Activated naive CD8-positive, alpha-beta T cell treated with anti-CD3 and anti-CD28 coated beads, Interleukin-2, amount 10 ng/mL, durations not matched to agents 7 days and 5 days (primary cell): ENCODE data around the gene C2orf92. TPM values are rescaled to one million over a fixed set of nuclear protein-coding genes. Genes with fewer than 3 reads are reported as not detected.
"Not testable (repeated sequence)": the region's sequence is repeated elsewhere in the genome, so short reads cannot be mapped to it uniquely, and the experiment has no call there.

ENCODE experiments used
- ATAC-seq: fragments of 150-1000 bp; cut with Tn5 transposase; one replicate; pipeline ENCODE4 v1.10.0; 2021; ENCODE audit warnings: low read depth, moderate library complexity
- POLR2A ChIA-PET: fragments of 350-600 bp; sonication (Branson Sonifier 250); formaldehyde crosslinking; loops from one replicate; lab custom pipeline; 2021; ENCODE audit warnings: antibody characterized with exemption; lab: Charles Lee
- DNase-seq: peaks from one replicate; pipeline ENCODE4 v3.0.0; 2021
- H3K27ac Mint-ChIP-seq: one replicate; pipeline ENCODE4 v1.8.0; 2022; ENCODE audit warnings: mild to moderate bottlenecking, mixed read lengths
- H3K27me3 Mint-ChIP-seq: one replicate; pipeline ENCODE4 v1.8.0; 2022; ENCODE audit warnings: mild to moderate bottlenecking, moderate library complexity, mixed read lengths
- H3K36me3 Mint-ChIP-seq: one replicate; pipeline ENCODE4 v1.8.0; 2021; ENCODE audit warnings: mild to moderate bottlenecking, mixed read lengths
- H3K4me1 Mint-ChIP-seq: one replicate; pipeline ENCODE4 v1.8.0; 2021; ENCODE audit warnings: mixed read lengths
- H3K4me3 Mint-ChIP-seq: one replicate; pipeline ENCODE4 v1.8.0; 2022; ENCODE audit warnings: mild to moderate bottlenecking, moderate library complexity, mixed read lengths
- H3K9me3 Mint-ChIP-seq: one replicate; pipeline ENCODE4 v1.8.0; 2021; ENCODE audit warnings: mixed read lengths
- total RNA-seq, 2 experiments: library from RNA; stranded (reverse); gene quantifications; one replicate each; pipeline ENCODE4 v1.2.3, GENCODE V29; 2021

The C2orf92 gene
- total RNA-seq = 1 to 10 TPM; 6.9 to 8.8 TPM

DNA sequence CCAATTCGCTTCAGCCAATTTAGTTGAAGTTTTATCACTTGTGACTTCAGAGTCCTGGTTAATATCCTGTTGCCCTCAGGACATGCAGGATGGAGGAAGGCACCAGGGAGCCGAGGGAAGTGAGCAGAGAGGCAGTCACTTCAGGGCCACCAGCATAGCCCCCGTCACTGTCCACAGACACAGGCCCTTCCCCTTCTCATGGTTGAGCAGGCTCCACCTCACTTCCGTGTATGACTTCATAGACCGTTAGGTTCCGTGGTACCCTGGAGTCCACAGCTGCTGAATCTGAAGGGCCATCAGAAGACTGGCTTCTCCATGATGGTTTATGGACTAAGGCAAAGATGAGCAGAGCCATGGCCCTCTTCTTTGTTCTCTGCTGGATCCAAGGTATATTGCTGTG is at the start of gene C2orf92:
Gene C2orf92, plus strand, starts transcription at position 266 of the 400 bp plus-strand sequence. Its CDS starts 76 bp downstream, at position 342.
- no peaks in the 10 kb centered on the region for H3K36me3 Mint-ChIP-seq
- no peaks in the 10 kb centered on the region for H3K27me3 Mint-ChIP-seq
- no peak for ATAC-seq
- H3K4me3 Mint-ChIP-seq = no peak within 1 kb of the TSS
- no peak for DNase-seq
- H3K27ac Mint-ChIP-seq = no peak within 1 kb of the TSS
- peaks cover 19% of the 10 kb centered on the region for H3K4me1 Mint-ChIP-seq
- POLR2A ChIA-PET = no interaction called here
- no peaks in the 10 kb centered on the region for H3K9me3 Mint-ChIP-seq

DNA sequence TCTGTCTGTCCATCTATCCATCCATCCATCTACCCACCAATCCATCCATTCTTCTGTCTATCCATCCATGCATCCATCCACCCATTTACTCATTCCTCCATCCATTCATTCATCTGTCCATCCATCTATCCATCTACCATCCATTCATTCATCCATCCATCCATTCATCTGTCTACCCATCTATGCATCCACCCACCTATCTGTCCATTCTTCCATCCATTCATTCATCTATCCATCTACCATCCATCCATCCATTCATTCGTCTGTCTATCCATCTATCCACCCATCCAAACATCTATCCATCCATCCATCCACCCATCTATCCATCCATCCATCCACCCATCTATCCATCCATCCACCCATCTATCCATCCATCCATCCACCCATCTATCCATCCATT is 49.0 kb upstream of the C2orf92 start:
- H3K36me3 Mint-ChIP-seq, H3K4me3 Mint-ChIP-seq, H3K27me3 Mint-ChIP-seq, POLR2A ChIA-PET, H3K4me1 Mint-ChIP-seq, DNase-seq, H3K27ac Mint-ChIP-seq, ATAC-seq, H3K9me3 Mint-ChIP-seq: not testable (repeated sequence)

DNA sequence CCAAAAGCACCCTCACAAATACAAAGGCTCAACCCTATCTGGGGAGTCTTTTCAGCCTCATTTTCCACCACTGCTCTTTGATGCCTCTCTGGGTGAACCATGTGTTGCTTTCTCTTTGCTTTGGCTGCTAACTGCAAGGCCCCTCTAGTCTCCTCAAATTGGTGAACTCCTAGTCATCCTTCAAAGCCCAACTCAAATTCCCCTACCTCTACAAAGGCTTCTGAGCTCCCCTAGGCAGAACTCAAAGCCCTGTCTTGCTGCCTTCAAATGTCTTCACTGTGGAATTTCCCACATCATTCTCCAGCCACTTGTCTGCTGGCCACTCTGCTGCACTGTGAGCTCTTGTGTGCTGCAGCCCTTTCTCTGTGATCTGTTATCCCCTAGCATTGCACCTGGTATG is 46.5 kb upstream of the C2orf92 start:
- not testable (repeated sequence) for H3K27ac Mint-ChIP-seq

DNA sequence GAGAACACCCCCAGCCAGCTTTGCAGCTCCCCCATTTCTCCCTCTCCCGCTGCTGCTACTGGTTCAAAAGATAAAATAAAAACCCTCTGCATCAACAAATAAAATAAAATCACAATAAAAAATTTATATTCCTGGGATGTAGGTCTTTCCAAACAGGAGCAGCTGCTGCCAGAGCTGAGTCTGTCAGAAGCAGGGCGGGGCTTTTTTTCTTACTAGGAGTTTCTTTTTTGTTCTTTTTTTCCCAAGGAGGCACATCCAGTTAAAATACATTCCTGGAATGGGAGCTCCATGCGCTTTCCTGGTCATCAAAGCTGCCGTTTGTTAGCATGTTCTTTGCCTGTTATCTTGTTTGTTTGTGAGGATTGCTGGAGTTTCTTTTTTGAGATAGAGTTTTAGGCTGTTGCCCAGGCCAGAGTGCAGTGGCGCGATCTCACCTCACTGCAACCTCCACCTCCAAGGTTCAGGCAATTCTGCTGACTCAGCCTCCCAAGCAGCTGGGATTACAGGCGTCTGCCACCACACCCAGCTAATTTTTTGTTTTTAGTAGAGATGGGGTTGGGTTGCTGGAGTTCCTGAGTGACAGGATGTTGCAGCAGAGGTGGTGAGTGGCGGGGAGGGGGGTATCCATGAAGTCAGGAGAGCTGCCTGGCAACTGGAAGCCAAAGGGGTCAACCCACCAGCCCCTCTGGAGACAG is 44.0 kb upstream of the C2orf92 start:
- H3K4me3 Mint-ChIP-seq, H3K27me3 Mint-ChIP-seq, H3K36me3 Mint-ChIP-seq, H3K27ac Mint-ChIP-seq, POLR2A ChIA-PET, H3K4me1 Mint-ChIP-seq, ATAC-seq, DNase-seq, H3K9me3 Mint-ChIP-seq: not testable (repeated sequence)

More for the DNA sequence above, 46.5 kb upstream of the C2orf92 start:
- H3K9me3 Mint-ChIP-seq, DNase-seq, POLR2A ChIA-PET, H3K4me1 Mint-ChIP-seq, H3K36me3 Mint-ChIP-seq, ATAC-seq, H3K27me3 Mint-ChIP-seq, H3K4me3 Mint-ChIP-seq: not testable (repeated sequence)

DNA sequence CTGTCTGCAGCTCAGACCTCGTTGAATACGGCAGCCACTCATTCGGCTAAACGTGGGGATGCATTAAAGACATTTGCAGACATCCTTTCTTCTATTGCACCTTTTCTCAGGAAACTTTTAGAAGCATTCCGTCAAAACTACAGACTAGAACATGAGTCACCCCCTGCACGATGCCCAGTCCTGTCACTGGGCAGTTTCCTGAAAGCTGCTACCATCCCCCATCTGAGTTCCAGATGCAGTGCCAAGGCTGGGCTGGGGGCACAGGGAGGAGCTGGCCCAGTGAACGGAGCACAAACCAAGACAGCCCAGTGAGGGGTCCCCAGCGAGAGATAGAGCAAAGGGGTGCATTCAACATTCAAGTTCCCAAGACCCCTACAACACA is 43.5 kb upstream of the C2orf92 start:
- H3K27ac Mint-ChIP-seq, POLR2A ChIA-PET, H3K4me1 Mint-ChIP-seq: not testable (repeated sequence)

DNA sequence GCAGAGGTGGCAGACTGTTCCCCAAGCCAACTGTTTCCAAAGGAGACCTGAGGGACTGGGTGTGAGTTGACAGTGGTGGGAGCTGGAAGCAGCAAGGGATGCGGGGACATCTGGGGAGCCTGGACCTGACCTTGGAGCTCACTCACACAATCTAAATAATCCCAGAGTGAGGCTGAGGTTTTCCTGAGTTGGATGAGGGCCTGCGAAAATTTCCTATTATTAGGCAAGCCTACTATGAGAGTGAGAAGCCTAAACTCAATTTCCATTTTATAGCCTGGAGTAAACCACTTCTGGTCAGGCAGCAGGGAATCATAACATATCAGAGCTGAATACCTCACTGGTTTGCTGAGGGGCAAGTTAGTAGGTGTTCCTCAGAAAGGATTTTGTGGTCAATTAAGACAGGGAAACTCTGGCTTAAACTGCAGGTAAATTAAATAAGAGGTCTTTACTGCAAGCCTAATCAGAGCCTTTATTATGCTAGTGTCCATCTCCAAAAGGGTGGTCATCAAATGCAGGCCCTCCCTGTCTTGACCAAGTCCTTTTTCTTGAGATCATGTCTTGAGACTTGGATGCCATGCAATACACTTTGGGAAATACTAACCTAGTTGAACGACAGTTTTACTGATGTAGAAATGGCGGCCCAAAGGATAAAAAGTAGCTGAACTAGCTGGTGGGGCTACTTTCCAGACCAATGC is 25.3 kb upstream of the C2orf92 start:
- peaks cover 18% of the 10 kb centered on the region for H3K4me1 Mint-ChIP-seq
- no peak overlapping the region for H3K27ac Mint-ChIP-seq
- POLR2A ChIA-PET = no interaction called here
- no peaks in the 10 kb centered on the region for H3K9me3 Mint-ChIP-seq
- no peak overlapping the region for H3K4me3 Mint-ChIP-seq
- DNase-seq (no peak), ATAC-seq (no peak)
- H3K27me3 Mint-ChIP-seq = peaks cover 11% of the 10 kb centered on the region
- H3K36me3 Mint-ChIP-seq = peaks cover 14% of the 10 kb centered on the region

More for the DNA sequence above, 43.5 kb upstream of the C2orf92 start:
- H3K4me3 Mint-ChIP-seq, H3K27me3 Mint-ChIP-seq, DNase-seq, ATAC-seq, H3K36me3 Mint-ChIP-seq, H3K9me3 Mint-ChIP-seq: not testable (repeated sequence)

DNA sequence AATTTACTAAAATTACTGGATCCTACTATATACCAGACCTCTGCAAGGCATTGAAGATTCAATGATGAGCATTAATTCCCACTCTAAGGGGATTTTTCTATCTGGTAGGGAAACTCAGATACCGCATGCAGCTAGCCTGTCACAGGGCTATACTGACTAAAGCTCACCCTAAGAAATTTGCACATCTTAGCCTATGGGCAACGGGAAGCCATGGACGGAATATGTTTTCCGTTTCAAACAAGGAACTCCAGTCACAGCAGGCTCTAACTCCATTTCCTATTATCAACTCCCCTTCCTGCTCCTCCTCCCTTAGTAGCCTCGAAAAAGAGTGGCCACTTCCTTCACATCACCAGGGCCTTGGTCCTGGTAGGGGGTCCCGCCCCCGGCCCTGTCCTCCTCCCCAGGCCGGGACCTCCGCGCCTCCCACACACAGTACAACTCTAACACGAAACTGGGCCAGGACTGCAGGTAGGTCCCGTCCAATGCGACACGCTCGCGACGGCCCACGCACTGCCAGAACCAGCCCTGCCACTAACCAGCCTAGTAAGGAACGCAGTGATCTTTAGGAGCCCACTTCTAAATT is 24.3 kb upstream of the C2orf92 start:
- Mint-ChIP-seq H3K27me3 (peaks cover 3% of the 10 kb centered on the region), H3K9me3 (no peaks in the 10 kb centered on the region), H3K4me3 (peak overlapping the region; percentile 94), H3K4me1 (peaks cover 18% of the 10 kb centered on the region), H3K27ac (peak overlapping the region; percentile 95), H3K36me3 (peaks cover 16% of the 10 kb centered on the region)
- peak; percentile 52 for ATAC-seq
- POLR2A ChIA-PET = interaction anchor here (0.6 to 10.0 kb wide), 13 partner anchors 10 to 820 kb away, joined by 3 to 184 read pairs (median 4); partner anchors contain the start of genes ACTR1B, ANKRD36B and ZAP70
- no peak for DNase-seq

DNA sequence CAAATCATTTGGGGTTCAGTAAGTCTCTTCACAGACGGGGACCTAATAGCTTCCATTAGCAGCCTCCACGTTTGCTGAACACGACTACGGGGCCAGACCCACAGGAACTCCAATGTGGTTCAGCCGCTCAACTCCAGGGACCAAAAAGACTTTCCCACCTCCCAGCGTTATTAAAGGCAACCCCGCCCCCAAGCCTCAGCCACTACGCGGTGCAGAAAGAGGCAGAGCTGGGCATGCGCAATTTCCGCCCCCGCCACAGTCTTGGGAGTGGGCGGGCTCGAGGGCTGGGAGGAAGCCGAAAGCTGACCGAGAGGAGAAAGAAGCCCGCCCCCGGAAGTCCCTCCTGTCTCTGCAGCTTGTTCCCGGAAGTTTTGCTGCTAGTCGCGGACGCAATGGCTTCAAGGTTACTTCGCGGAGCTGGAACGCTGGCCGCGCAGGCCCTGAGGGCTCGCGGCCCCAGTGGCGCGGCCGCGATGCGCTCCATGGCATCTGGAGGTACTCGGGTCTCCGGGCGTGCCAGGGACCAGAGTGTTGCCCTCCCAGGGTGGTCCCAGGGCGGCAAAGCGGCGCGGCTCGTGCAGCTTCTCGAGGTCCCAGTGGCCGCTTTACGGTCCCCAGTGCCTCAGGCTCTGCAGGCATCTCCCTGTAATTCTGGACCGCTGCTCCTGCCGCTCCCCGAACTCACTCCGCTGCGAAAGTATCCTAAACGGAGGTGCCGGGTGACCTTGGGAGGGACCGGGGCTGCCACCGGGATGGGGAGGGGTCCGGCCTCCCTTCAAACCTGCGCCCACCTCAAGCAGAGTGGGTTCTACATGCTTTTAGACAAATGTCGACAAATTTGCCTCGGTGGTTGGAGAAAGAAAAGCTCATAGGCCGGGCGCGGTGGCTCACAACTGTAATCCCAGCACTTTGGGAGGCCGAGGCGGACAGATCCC is 23.6 kb upstream of the C2orf92 start, which contains the start of gene COX5B:
Gene COX5B, plus strand, starts transcription at position 368 of the 935 bp plus-strand sequence. Its CDS starts 25 bp downstream, at position 393.
- DNase-seq = peak; percentile 95
- H3K36me3 Mint-ChIP-seq = peaks cover 20% of the 10 kb centered on the region
- peak within 1 kb of the TSS; percentile 95 for H3K27ac Mint-ChIP-seq
- POLR2A ChIA-PET = interaction anchor here (0.6 to 10.0 kb wide), 15 partner anchors 9 to 819 kb away, joined by 3 to 184 read pairs (median 4); partner anchors contain the start of genes ACTR1B, ANKRD36B and ZAP70
- H3K9me3 Mint-ChIP-seq = no peaks in the 10 kb centered on the region
- peak; percentile 97 for ATAC-seq
- H3K27me3 Mint-ChIP-seq = peaks cover 2% of the 10 kb centered on the region
- H3K4me1 Mint-ChIP-seq = peaks cover 18% of the 10 kb centered on the region
- H3K4me3 Mint-ChIP-seq = peak within 1 kb of the TSS; percentile 94

DNA sequence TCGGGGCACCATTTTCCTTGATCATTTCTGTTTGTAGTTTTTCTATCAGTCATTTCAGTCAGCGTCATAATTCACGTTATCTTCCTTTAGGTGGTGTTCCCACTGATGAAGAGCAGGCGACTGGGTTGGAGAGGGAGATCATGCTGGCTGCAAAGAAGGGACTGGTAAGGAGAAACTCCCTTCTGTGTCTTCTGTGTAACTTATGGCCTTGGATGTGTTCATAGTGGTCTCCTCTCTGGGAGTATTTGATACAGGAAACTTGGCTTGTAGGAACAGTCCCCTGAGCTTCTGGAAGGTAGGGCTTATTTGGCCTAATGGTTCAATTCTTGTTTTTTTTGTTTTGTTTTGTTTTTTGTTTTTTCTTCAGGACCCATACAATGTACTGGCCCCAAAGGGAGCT is 22.5 kb upstream of the C2orf92 start:
- peak overlapping the region; percentile 95 for H3K27ac Mint-ChIP-seq
- ATAC-seq (no peak), DNase-seq (no peak)
- peaks cover 22% of the 10 kb centered on the region for H3K36me3 Mint-ChIP-seq
- H3K9me3 Mint-ChIP-seq = no peaks in the 10 kb centered on the region
- peaks cover 2% of the 10 kb centered on the region for H3K27me3 Mint-ChIP-seq
- POLR2A ChIA-PET = interaction anchor here (0.8 to 10.0 kb wide), 4 partner anchors 10 to 71 kb away, joined by 4 to 184 read pairs (median 10); partner anchors contain the start of genes ACTR1B and ANKRD36B
- peak overlapping the region; percentile 94 for H3K4me3 Mint-ChIP-seq
- peaks cover 18% of the 10 kb centered on the region for H3K4me1 Mint-ChIP-seq

DNA sequence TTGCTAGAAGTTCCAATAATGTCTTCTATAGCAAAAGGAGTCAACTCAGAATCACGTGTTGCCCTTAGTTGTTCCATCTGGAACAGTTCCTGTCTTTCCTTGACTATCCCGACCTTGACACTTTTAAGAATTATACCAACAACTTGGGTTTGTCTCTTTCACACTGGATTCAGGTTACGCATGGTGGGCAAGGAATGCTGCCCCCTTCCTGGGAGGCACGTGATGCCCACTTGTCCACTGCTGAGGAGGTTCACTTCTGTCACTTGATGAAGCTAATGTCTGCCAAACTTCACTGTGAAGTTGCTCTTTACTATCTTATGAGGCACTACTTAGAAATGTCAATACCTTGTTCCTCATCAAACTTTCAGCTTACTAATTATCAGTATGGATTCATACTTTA is 18.4 kb upstream of the C2orf92 start:
- no peak overlapping the region for H3K4me3 Mint-ChIP-seq
- no peaks in the 10 kb centered on the region for H3K9me3 Mint-ChIP-seq
- peaks cover 11% of the 10 kb centered on the region for H3K4me1 Mint-ChIP-seq
- H3K27me3 Mint-ChIP-seq = no peaks in the 10 kb centered on the region
- DNase-seq (no peak), ATAC-seq (no peak)
- peak overlapping the region; percentile 49 for H3K27ac Mint-ChIP-seq
- POLR2A ChIA-PET = interaction anchor here (10.0 kb wide), 1 partner anchor 11 kb away, joined by 184 read pairs; the partner anchor contains the start of gene ACTR1B
- H3K36me3 Mint-ChIP-seq = peaks cover 29% of the 10 kb centered on the region

DNA sequence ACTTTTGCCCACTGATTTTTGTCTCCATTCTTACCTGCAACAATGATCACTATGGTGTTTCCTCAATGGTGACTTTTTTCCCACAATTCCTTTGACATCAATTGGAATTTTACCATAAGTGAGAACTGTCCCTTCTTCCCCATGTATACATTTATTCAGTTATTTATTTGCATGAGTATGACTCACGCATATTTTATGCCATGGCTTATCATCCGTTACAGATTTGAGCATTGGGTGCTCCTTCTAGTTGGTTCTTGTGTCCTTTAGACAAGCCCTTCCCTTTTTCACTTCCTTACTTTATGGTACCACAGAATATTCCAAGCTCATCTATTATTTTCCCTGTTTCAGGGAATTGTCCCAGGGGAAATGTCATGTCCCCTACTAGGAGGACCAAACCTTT is 16.0 kb upstream of the C2orf92 start:
- ATAC-seq = no peak
- H3K27me3 Mint-ChIP-seq = no peaks in the 10 kb centered on the region
- POLR2A ChIA-PET = interaction anchor here (10.0 kb wide), 1 partner anchor 9 kb away, joined by 184 read pairs; the partner anchor contains the start of gene ACTR1B
- H3K4me1 Mint-ChIP-seq = peaks cover 2% of the 10 kb centered on the region
- H3K36me3 Mint-ChIP-seq = peaks cover 19% of the 10 kb centered on the region
- H3K27ac Mint-ChIP-seq = no peak overlapping the region
- no peak overlapping the region for H3K4me3 Mint-ChIP-seq
- no peaks in the 10 kb centered on the region for H3K9me3 Mint-ChIP-seq
- no peak for DNase-seq

DNA sequence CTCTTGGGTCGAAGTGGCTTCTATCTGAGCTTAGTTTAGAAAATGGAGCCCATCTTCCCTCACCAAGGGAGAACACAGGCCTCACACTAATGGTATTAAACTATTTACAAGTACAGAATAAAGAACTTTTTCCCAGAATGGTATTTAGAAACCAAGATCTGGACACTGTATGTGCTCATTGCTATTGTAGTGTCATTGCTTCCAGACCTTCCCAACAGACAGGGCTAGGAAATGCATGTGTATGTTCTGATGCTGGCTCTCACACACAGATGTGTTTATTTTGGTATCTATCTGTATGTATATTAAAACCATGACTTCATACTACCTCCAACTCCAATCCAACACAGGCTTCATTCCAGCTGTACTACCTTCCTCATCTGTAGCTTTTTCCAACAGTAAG is 15.6 kb upstream of the C2orf92 start:
- POLR2A ChIA-PET = interaction anchor here (10.0 kb wide), 1 partner anchor 9 kb away, joined by 184 read pairs; the partner anchor contains the start of gene ACTR1B
- H3K36me3 Mint-ChIP-seq = peaks cover 20% of the 10 kb centered on the region
- ATAC-seq = no peak
- H3K9me3 Mint-ChIP-seq = no peaks in the 10 kb centered on the region
- DNase-seq = no peak
- no peaks in the 10 kb centered on the region for H3K27me3 Mint-ChIP-seq
- no peak overlapping the region for H3K27ac Mint-ChIP-seq
- no peak overlapping the region for H3K4me3 Mint-ChIP-seq
- H3K4me1 Mint-ChIP-seq = peaks cover 2% of the 10 kb centered on the region
